HEK293 (cell line): ENCODE data around the gene DIPK2B.

Experiments
- CTCF ChIA-PET: fragments of 350-600 bp; formaldehyde crosslinking; extraction: SDS; loops from one replicate; lab custom pipeline; 2021; ENCODE audit warnings: antibody characterized with exemption; lab: Yijun Ruan, JAX
- POLR2A ChIA-PET: fragments of 300-600 bp; formaldehyde crosslinking; extraction: SDS; loops from one replicate; lab custom pipeline; 2020; ENCODE audit warnings: antibody characterized with exemption, inconsistent platforms; lab: Yijun Ruan, JAX
- H3K27ac ChIP-seq: fragments of 200-500 bp; sonication (Bioruptor generic); 2 replicates; pipeline ENCODE4 v1.5.1; 2014; ENCODE audit warnings: low read depth, low read length, control low read depth, inconsistent platforms; ENCODE audit errors: extremely low read depth
- H3K36me3 ChIP-seq, 2 experiments: fragments of 200-500 bp in 1 of 2; sonication (Bioruptor generic) in 1 of 2; 1 replicate in 1 of 2; 2 replicates in 1 of 2; pipeline ENCODE4 v1.5.1; 2014 to 2017; ENCODE audit warnings: inconsistent platforms in 2 of 2, low read length in 2 of 2; ENCODE audit not compliant: control insufficient read depth in 2 of 2, insufficient read depth in 1 of 2
- H3K4me1 ChIP-seq: fragments of 200-500 bp; sonication (Bioruptor generic); 2 replicates; pipeline ENCODE4 v1.5.1; 2014; ENCODE audit warnings: mild to moderate bottlenecking, low read length, inconsistent platforms; ENCODE audit not compliant: control insufficient read depth, insufficient read depth
- H3K4me3 ChIP-seq: 2 replicates; pipeline ENCODE4 v1.5.1; 2011; ENCODE audit warnings: low read depth, mild to moderate bottlenecking, control low read depth, low read length, moderate library complexity
- H3K9me3 ChIP-seq: fragments of 200-500 bp; sonication (Bioruptor generic); 2 replicates; pipeline ENCODE4 v1.5.1; 2014; ENCODE audit warnings: low read depth, low read length, inconsistent platforms; ENCODE audit not compliant: control insufficient read depth, insufficient read depth
- FEZF1 ChIP-seq: fragments of 450-650 bp; formaldehyde crosslinking; IDR thresholded peaks from 2 replicates; pipeline ENCODE4 v1.5.1; 2016; ENCODE audit warnings: missing biosample characterization, missing genetic modification characterization
- KLF8 ChIP-seq: fragments of 450-650 bp; formaldehyde crosslinking; IDR thresholded peaks from 2 replicates; pipeline ENCODE4 v1.5.1; 2016; ENCODE audit warnings: missing biosample characterization, missing genetic modification characterization
- ZFHX2 ChIP-seq: fragments of 450-650 bp; formaldehyde crosslinking; conservative IDR thresholded peaks from 2 replicates; pipeline ENCODE4 v1.5.1; 2016; ENCODE audit warnings: missing biosample characterization, missing genetic modification characterization
- ZNF10 ChIP-seq: fragments of 450-650 bp; formaldehyde crosslinking; IDR thresholded peaks from 2 replicates; pipeline ENCODE4 v1.5.1; 2017; ENCODE audit warnings: missing biosample characterization, missing genetic modification characterization
- ZNF132 ChIP-seq: fragments of 450-650 bp; formaldehyde crosslinking; IDR thresholded peaks from 2 replicates; pipeline ENCODE4 v1.5.1; 2017; ENCODE audit warnings: missing biosample characterization, missing genetic modification characterization, borderline replicate concordance
- ZNF140 ChIP-seq: fragments of 450-650 bp; formaldehyde crosslinking; IDR thresholded peaks from 2 replicates; pipeline ENCODE4 v1.5.1; 2016; ENCODE audit warnings: missing biosample characterization, missing genetic modification characterization
- ZNF157 ChIP-seq: fragments of 450-650 bp; formaldehyde crosslinking; IDR thresholded peaks from 2 replicates; pipeline ENCODE4 v1.5.1; 2016; ENCODE audit warnings: missing biosample characterization, missing genetic modification characterization
- ZNF211 ChIP-seq: fragments of 450-650 bp; formaldehyde crosslinking; IDR thresholded peaks from 2 replicates; pipeline ENCODE4 v1.5.1; 2016; ENCODE audit warnings: low read depth, missing biosample characterization, missing genetic modification characterization
- ZNF658 ChIP-seq: fragments of 450-650 bp; formaldehyde crosslinking; IDR thresholded peaks from 2 replicates; pipeline ENCODE4; 2016; ENCODE audit warnings: missing biosample characterization, missing genetic modification characterization
- TF ChIP-seq, protein P1 (sequence below): fragments of 450-650 bp; formaldehyde crosslinking; IDR thresholded peaks from 2 replicates; pipeline ENCODE4 v1.5.1; 2016; ENCODE audit warnings: missing biosample characterization, missing genetic modification characterization
- TF ChIP-seq, protein P2 (sequence below): fragments of 450-650 bp; formaldehyde crosslinking; IDR thresholded peaks from 2 replicates; pipeline ENCODE4; 2016; ENCODE audit warnings: missing biosample characterization, missing genetic modification characterization
- TF ChIP-seq, protein P3 (sequence below): fragments of 450-650 bp; formaldehyde crosslinking; IDR thresholded peaks from 2 replicates; pipeline ENCODE4 v1.5.1; 2016; ENCODE audit warnings: missing biosample characterization, missing genetic modification characterization
- TF ChIP-seq, protein P4 (sequence below): fragments of 450-650 bp; IDR thresholded peaks from 2 replicates; pipeline ENCODE4 v1.5.1; 2018; ENCODE audit warnings: missing biosample characterization, missing genetic modification characterization
- TF ChIP-seq, protein P5 (sequence below): fragments of 450-650 bp; formaldehyde crosslinking; IDR thresholded peaks from 2 replicates; pipeline ENCODE4 v1.5.1; 2017; ENCODE audit warnings: missing biosample characterization, missing genetic modification characterization
- TF ChIP-seq, protein P6 (sequence below): fragments of 450-650 bp; formaldehyde crosslinking; IDR thresholded peaks from 2 replicates; pipeline ENCODE4 v1.5.1; 2017; ENCODE audit warnings: missing biosample characterization, missing genetic modification characterization
- TF ChIP-seq, protein P7 (sequence below): fragments of 450-650 bp; formaldehyde crosslinking; IDR thresholded peaks from 2 replicates; pipeline ENCODE4 v1.5.1; 2016; ENCODE audit warnings: missing biosample characterization, missing genetic modification characterization, borderline replicate concordance

Gene DIPK2B

DNA sequence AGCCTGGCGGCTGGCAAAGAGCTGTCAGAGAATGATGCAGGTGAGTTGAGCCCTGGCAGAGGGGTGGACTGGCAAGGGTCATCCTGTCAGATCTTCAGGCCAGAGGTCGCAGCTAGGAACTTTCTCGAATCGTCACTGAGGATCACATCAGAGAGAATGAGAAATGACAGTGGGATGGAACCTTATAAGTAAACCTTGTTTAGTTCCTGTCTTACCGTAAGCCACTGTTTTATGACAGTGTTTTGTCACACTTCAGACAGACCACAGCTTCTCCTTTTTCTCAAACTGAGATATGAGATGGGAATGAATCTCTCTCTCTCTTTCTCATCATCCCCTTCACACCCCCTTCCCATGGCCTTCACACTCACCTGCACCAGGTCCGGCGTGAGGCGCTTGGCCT lies 9.3 kb downstream of the DIPK2B start (continued):
- TF ChIP-seq, protein P1, sequence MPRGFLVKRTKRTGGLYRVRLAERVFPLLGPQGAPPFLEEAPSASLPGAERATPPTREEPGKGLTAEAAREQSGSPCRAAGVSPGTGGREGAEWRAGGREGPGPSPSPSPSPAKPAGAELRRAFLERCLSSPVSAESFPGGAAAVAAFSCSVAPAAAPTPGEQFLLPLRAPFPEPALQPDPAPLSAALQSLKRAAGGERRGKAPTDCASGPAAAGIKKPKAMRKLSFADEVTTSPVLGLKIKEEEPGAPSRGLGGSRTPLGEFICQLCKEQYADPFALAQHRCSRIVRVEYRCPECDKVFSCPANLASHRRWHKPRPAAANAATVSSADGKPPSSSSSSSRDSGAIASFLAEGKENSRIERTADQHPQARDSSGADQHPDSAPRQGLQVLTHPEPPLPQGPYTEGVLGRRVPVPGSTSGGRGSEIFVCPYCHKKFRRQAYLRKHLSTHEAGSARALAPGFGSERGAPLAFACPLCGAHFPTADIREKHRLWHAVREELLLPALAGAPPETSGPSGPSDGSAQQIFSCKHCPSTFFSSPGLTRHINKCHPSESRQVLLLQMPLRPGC (tag by site-specific recombination), result no peak
- TF ChIP-seq, protein P2, sequence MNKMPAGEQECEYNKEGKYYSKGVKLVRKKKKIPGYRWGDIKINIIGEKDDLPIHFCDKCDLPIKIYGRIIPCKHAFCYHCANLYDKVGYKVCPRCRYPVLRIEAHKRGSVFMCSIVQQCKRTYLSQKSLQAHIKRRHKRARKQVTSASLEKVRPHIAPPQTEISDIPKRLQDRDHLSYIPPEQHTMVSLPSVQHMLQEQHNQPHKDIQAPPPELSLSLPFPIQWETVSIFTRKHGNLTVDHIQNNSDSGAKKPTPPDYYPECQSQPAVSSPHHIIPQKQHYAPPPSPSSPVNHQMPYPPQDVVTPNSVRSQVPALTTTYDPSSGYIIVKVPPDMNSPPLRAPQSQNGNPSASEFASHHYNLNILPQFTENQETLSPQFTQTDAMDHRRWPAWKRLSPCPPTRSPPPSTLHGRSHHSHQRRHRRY (tag by site-specific recombination), result no peak
- TF ChIP-seq KLF8 (no peak), ZNF140 (tag by site-specific recombination) (no peak), ZNF10 (tag by site-specific recombination) (no peak), ZNF658 (no peak), ZNF157 (tag by site-specific recombination) (no peak)
- TF ChIP-seq, protein P3, sequence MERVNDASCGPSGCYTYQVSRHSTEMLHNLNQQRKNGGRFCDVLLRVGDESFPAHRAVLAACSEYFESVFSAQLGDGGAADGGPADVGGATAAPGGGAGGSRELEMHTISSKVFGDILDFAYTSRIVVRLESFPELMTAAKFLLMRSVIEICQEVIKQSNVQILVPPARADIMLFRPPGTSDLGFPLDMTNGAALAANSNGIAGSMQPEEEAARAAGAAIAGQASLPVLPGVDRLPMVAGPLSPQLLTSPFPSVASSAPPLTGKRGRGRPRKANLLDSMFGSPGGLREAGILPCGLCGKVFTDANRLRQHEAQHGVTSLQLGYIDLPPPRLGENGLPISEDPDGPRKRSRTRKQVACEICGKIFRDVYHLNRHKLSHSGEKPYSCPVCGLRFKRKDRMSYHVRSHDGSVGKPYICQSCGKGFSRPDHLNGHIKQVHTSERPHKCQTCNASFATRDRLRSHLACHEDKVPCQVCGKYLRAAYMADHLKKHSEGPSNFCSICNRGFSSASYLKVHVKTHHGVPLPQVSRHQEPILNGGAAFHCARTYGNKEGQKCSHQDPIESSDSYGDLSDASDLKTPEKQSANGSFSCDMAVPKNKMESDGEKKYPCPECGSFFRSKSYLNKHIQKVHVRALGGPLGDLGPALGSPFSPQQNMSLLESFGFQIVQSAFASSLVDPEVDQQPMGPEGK (tag by site-specific recombination), result no peak
- TF ChIP-seq, protein P4, sequence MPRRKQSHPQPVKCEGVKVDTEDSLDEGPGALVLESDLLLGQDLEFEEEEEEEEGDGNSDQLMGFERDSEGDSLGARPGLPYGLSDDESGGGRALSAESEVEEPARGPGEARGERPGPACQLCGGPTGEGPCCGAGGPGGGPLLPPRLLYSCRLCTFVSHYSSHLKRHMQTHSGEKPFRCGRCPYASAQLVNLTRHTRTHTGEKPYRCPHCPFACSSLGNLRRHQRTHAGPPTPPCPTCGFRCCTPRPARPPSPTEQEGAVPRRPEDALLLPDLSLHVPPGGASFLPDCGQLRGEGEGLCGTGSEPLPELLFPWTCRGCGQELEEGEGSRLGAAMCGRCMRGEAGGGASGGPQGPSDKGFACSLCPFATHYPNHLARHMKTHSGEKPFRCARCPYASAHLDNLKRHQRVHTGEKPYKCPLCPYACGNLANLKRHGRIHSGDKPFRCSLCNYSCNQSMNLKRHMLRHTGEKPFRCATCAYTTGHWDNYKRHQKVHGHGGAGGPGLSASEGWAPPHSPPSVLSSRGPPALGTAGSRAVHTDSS (tag by site-specific recombination), result no peak

DNA sequence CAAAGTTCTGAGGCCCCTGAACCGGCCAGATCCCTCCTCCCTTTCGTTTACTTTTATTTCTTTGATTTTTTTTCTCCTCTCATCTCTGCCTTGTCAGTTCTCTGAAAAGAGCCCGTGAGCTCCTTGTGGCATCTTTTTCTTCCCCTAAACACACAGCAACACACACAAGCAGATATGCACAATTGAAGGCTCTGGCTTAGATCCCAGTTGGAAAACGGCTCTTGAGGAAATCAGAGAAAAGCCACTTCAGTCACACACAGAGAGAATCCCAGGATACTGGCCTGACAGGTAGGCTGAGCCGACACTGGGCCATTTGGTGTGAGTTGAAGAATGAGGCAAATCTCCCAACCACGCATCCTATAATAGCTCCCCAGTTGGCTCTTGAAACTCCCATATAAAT lies 12.9 kb downstream of the DIPK2B start:
- no peaks in the 10 kb centered on the region for H3K4me1 ChIP-seq
- TF ChIP-seq ZNF211 (tag by site-specific recombination) (no peak), ZFHX2 (tag by site-specific recombination) (no peak), FEZF1 (no peak)
- TF ChIP-seq, protein P5, sequence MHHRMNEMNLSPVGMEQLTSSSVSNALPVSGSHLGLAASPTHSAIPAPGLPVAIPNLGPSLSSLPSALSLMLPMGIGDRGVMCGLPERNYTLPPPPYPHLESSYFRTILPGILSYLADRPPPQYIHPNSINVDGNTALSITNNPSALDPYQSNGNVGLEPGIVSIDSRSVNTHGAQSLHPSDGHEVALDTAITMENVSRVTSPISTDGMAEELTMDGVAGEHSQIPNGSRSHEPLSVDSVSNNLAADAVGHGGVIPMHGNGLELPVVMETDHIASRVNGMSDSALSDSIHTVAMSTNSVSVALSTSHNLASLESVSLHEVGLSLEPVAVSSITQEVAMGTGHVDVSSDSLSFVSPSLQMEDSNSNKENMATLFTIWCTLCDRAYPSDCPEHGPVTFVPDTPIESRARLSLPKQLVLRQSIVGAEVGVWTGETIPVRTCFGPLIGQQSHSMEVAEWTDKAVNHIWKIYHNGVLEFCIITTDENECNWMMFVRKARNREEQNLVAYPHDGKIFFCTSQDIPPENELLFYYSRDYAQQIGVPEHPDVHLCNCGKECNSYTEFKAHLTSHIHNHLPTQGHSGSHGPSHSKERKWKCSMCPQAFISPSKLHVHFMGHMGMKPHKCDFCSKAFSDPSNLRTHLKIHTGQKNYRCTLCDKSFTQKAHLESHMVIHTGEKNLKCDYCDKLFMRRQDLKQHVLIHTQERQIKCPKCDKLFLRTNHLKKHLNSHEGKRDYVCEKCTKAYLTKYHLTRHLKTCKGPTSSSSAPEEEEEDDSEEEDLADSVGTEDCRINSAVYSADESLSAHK (tag by site-specific recombination), result no peak
- H3K9me3 ChIP-seq, result no peaks in the 10 kb centered on the region
- H3K27ac ChIP-seq, result no peak overlapping the region
- H3K4me3 ChIP-seq, result no peak overlapping the region
- CTCF ChIA-PET, result interaction anchor here (0.5 to 2.6 kb wide), 21 partner anchors 8 to 1564 kb away, joined by 3 to 15 read pairs (median 4); no protein-coding TSS in a partner anchor
- POLR2A ChIA-PET, result no interaction called here
- no peaks in the 10 kb centered on the region for H3K36me3 ChIP-seq

DNA sequence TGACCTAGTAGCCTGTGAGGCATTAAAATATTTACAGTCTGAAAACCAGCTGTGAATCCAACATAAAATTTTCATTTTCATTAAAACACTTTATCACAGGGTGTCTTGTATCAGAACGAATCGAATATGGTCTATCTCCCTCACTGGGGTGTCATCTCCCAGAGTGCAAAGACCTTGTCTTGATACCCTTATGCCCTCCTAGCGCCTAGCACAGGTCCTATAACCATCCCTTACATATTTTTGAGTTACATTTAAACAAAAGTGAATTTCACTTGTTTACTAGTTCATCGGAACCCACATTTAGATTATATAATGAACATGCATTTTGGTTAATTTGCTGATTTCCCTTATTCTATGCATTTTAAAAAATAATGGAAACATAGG lies 14.0 kb downstream of the DIPK2B start:
- Histone ChIP-seq H3K36me3 (no peaks in the 10 kb centered on the region), H3K27ac (no peak overlapping the region), H3K9me3 (no peaks in the 10 kb centered on the region), H3K4me3 (no peak overlapping the region), H3K4me1 (no peaks in the 10 kb centered on the region)
- POLR2A ChIA-PET, result no interaction called here
- CTCF ChIA-PET, result interaction anchor here (0.5 to 2.6 kb wide), 18 partner anchors 8 to 985 kb away, joined by 3 to 15 read pairs (median 4); no protein-coding TSS in a partner anchor
- TF ChIP-seq ZNF132 (tag by site-specific recombination), result no peak
- TF ChIP-seq, protein P6, sequence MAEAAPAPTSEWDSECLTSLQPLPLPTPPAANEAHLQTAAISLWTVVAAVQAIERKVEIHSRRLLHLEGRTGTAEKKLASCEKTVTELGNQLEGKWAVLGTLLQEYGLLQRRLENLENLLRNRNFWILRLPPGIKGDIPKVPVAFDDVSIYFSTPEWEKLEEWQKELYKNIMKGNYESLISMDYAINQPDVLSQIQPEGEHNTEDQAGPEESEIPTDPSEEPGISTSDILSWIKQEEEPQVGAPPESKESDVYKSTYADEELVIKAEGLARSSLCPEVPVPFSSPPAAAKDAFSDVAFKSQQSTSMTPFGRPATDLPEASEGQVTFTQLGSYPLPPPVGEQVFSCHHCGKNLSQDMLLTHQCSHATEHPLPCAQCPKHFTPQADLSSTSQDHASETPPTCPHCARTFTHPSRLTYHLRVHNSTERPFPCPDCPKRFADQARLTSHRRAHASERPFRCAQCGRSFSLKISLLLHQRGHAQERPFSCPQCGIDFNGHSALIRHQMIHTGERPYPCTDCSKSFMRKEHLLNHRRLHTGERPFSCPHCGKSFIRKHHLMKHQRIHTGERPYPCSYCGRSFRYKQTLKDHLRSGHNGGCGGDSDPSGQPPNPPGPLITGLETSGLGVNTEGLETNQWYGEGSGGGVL (tag by site-specific recombination), result no peak
- TF ChIP-seq, protein P7, sequence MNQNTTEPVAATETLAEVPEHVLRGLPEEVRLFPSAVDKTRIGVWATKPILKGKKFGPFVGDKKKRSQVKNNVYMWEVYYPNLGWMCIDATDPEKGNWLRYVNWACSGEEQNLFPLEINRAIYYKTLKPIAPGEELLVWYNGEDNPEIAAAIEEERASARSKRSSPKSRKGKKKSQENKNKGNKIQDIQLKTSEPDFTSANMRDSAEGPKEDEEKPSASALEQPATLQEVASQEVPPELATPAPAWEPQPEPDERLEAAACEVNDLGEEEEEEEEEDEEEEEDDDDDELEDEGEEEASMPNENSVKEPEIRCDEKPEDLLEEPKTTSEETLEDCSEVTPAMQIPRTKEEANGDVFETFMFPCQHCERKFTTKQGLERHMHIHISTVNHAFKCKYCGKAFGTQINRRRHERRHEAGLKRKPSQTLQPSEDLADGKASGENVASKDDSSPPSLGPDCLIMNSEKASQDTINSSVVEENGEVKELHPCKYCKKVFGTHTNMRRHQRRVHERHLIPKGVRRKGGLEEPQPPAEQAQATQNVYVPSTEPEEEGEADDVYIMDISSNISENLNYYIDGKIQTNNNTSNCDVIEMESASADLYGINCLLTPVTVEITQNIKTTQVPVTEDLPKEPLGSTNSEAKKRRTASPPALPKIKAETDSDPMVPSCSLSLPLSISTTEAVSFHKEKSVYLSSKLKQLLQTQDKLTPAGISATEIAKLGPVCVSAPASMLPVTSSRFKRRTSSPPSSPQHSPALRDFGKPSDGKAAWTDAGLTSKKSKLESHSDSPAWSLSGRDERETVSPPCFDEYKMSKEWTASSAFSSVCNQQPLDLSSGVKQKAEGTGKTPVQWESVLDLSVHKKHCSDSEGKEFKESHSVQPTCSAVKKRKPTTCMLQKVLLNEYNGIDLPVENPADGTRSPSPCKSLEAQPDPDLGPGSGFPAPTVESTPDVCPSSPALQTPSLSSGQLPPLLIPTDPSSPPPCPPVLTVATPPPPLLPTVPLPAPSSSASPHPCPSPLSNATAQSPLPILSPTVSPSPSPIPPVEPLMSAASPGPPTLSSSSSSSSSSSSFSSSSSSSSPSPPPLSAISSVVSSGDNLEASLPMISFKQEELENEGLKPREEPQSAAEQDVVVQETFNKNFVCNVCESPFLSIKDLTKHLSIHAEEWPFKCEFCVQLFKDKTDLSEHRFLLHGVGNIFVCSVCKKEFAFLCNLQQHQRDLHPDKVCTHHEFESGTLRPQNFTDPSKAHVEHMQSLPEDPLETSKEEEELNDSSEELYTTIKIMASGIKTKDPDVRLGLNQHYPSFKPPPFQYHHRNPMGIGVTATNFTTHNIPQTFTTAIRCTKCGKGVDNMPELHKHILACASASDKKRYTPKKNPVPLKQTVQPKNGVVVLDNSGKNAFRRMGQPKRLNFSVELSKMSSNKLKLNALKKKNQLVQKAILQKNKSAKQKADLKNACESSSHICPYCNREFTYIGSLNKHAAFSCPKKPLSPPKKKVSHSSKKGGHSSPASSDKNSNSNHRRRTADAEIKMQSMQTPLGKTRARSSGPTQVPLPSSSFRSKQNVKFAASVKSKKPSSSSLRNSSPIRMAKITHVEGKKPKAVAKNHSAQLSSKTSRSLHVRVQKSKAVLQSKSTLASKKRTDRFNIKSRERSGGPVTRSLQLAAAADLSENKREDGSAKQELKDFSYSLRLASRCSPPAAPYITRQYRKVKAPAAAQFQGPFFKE (tag by site-specific recombination), result no peak
